HepG2 (cell line): ENCODE data around the gene HPCAL1. TPM values are rescaled to one million over a fixed set of nuclear protein-coding genes. Genes with fewer than 3 reads are reported as not detected.

Experiments used
- ARID3A ChIP-seq: IDR thresholded peaks from 2 replicates; pipeline ENCODE4 v1.6.1; 2012; ENCODE audit warnings: low read depth, low read length, improper control_type of control experiment
- ATF4 ChIP-seq, 2 experiments: fragments of 450-650 bp in 1 of 2; sonication (generic) in 1 of 2; formaldehyde crosslinking; IDR thresholded peaks; 2 replicates each; pipeline versions ENCODE4 v1.5.0 to v1.8.0; 2020 to 2022; ENCODE audit warnings: mild to moderate bottlenecking in 1 of 2, missing genetic modification reagents in 1 of 2
- FLYWCH1 ChIP-seq: sonication (generic); formaldehyde crosslinking; IDR thresholded peaks from 2 replicates; pipeline ENCODE4 v1.8.1; 2023; ENCODE audit warnings: mild to moderate bottlenecking, missing genetic modification reagents
- GABPA ChIP-seq, 2 experiments: IDR thresholded peaks; 2 replicates each; pipeline ENCODE4 v1.6.1; 2011 to 2016; ENCODE audit warnings: low read depth in 2 of 2, low read length in 1 of 2, missing biosample characterization in 1 of 2, missing genetic modification characterization in 1 of 2
- GMEB2 ChIP-seq: IDR thresholded peaks from 2 replicates; pipeline ENCODE4 v1.6.1; 2016; ENCODE audit warnings: missing biosample characterization, missing genetic modification reagents, low read depth
- KMT2A ChIP-seq: sonication (generic); formaldehyde crosslinking; IDR thresholded peaks from 2 replicates; pipeline ENCODE4 v1.4.0; 2020; ENCODE audit warnings: missing genetic modification reagents
- NR2F6 ChIP-seq, 2 experiments: IDR thresholded peaks; 2 replicates each; pipeline ENCODE4 v1.6.1; 2016; ENCODE audit warnings: antibody characterized with exemption in 1 of 2, mild to moderate bottlenecking in 1 of 2
- PBX2 ChIP-seq: IDR thresholded peaks from 2 replicates; pipeline ENCODE4 v1.6.1; 2016; ENCODE audit warnings: control low read depth
- SALL2 ChIP-seq: sonication (generic); formaldehyde crosslinking; IDR thresholded peaks from 2 replicates; pipeline ENCODE4 v1.8.1; 2023; ENCODE audit warnings: mild to moderate bottlenecking, missing genetic modification reagents, inconsistent platforms
- SKI ChIP-seq: fragments of 450-650 bp; IDR thresholded peaks from one replicate; pipeline ENCODE4 v1.6.1; 2018; ENCODE audit warnings: mild to moderate bottlenecking; ENCODE audit not compliant: partially characterized antibody
- SRF ChIP-seq: IDR thresholded peaks from 2 replicates; pipeline ENCODE4 v1.6.1; 2011; ENCODE audit warnings: mild to moderate bottlenecking, low read depth, low read length, moderate library complexity
- XBP1 ChIP-seq: sonication (generic); formaldehyde crosslinking; IDR thresholded peaks from 2 replicates; pipeline ENCODE4 v1.5.0; 2020; ENCODE audit warnings: missing genetic modification reagents
- ZBTB49 ChIP-seq: sonication (generic); formaldehyde crosslinking; IDR thresholded peaks from 2 replicates; pipeline ENCODE4 v1.4.0; 2020; ENCODE audit warnings: missing genetic modification reagents, borderline replicate concordance
- ZNF17 ChIP-seq: sonication (generic); formaldehyde crosslinking; IDR thresholded peaks from 2 replicates; pipeline ENCODE4 v1.5.0; 2020; ENCODE audit warnings: mild to moderate bottlenecking, missing genetic modification reagents
- ZNF251 ChIP-seq: sonication (generic); formaldehyde crosslinking; IDR thresholded peaks from 2 replicates; pipeline ENCODE4 v1.9.0; 2021; ENCODE audit warnings: mild to moderate bottlenecking, missing genetic modification reagents
- ZNF557 ChIP-seq: sonication (generic); formaldehyde crosslinking; IDR thresholded peaks from 2 replicates; pipeline ENCODE4 v1.4.0; 2020; ENCODE audit warnings: missing genetic modification reagents
- ZSCAN22 ChIP-seq: sonication (generic); formaldehyde crosslinking; IDR thresholded peaks from 2 replicates; pipeline ENCODE4 v1.4.0; 2020; ENCODE audit warnings: mild to moderate bottlenecking, missing genetic modification reagents
- ZSCAN25 ChIP-seq: sonication (generic); formaldehyde crosslinking; IDR thresholded peaks from 2 replicates; pipeline ENCODE4 v1.8.0; 2022; ENCODE audit warnings: mild to moderate bottlenecking, missing genetic modification reagents
- ZSCAN5A ChIP-seq: sonication (generic); formaldehyde crosslinking; IDR thresholded peaks from 2 replicates; pipeline ENCODE4 v1.8.0; 2022; ENCODE audit warnings: mild to moderate bottlenecking, missing genetic modification reagents, borderline replicate concordance
- polyA plus RNA-seq, 8 experiments: library from polyadenylated mRNA; depleted of rRNA in 3 of 8; stranded (reverse) in 7 of 8; unstranded in 1 of 8; fragments of >200 nt; fragmentation: Illumina TruSeq in 4 of 8; extraction: Trizol in 4 of 8; gene quantifications; 2 replicates each; pipeline versions ENCODE4 v1.2.1 to v1.2.3, GENCODE V29; 2011 to 2016; ENCODE audit warnings: low read depth in 4 of 8, missing spikeins in 1 of 8, mixed read lengths in 1 of 8; ENCODE audit not compliant: insufficient read depth in 1 of 8
- total RNA-seq, 5 experiments: library from RNA; depleted of rRNA; stranded (reverse); fragments of >200 nt; fragmentation: Illumina TruSeq; extraction: Trizol; gene quantifications; 2 replicates each; pipeline ENCODE4 v1.2.3, GENCODE V29; 2016; ENCODE audit warnings: low read depth in 1 of 5

The HPCAL1 gene
- total and polyA plus RNA-seq, 2 of the 13 experiments (the other 11 are each of a cell fraction or from before 2014, with no cell fraction given), result 29.5 to 29.9 TPM

- TF ChIP-seq ZBTB49 (no peak), ZNF251 (CRISPR knock-in tag) (no peak), PBX2 (CRISPR knock-in tag) (no peak), ZSCAN5A (CRISPR knock-in tag) (no peak), GMEB2 (CRISPR knock-in tag) (no peak), XBP1 (CRISPR knock-in tag) (no peak), ZNF17 (CRISPR knock-in tag) (no peak), SKI (peak; percentile 67), FLYWCH1 (CRISPR knock-in tag) (no peak), ZSCAN22 (no peak), KMT2A (CRISPR knock-in tag) (no peak), ARID3A (no peak), NR2F6 (IDR thresholded peaks at IDR 0.05) (no peak), NR2F6 (CRISPR knock-in tag; IDR thresholded peaks at IDR 0.05) (peak; percentile 39; the same call in 1 of the 2 replicates), SRF (no peak), ATF4 (CRISPR knock-in tag; IDR thresholded peaks at IDR 0.05) (no peak), SALL2 (CRISPR knock-in tag) (no peak), ZNF557 (CRISPR knock-in tag) (no peak), ZSCAN25 (CRISPR knock-in tag) (no peak), GABPA (IDR thresholded peaks at IDR 0.05; ENCODE audit: low read depth, low read length) (0 out of 2 replicates have a peak, but pooled peaks have one; percentile 12), GABPA (CRISPR knock-in tag; IDR thresholded peaks at IDR 0.05; ENCODE audit: low read depth) (no peak)
These were observed 66.9 kb downstream of the HPCAL1 start (continued) for GRCh38 chr2:10369269-10370255.
